ENCODE measurements around the gene SIK2.
"Not testable (repeated sequence)": the region's sequence is repeated elsewhere in the genome, so short reads cannot be mapped to it uniquely, and the experiment has no call there.

Gene SIK2

GRCh38 chr11:111698852-111699559 is 96.8 kb downstream of the SIK2 start:
- DNase-seq (ENCODE audit: low read depth): no peak

DNA sequence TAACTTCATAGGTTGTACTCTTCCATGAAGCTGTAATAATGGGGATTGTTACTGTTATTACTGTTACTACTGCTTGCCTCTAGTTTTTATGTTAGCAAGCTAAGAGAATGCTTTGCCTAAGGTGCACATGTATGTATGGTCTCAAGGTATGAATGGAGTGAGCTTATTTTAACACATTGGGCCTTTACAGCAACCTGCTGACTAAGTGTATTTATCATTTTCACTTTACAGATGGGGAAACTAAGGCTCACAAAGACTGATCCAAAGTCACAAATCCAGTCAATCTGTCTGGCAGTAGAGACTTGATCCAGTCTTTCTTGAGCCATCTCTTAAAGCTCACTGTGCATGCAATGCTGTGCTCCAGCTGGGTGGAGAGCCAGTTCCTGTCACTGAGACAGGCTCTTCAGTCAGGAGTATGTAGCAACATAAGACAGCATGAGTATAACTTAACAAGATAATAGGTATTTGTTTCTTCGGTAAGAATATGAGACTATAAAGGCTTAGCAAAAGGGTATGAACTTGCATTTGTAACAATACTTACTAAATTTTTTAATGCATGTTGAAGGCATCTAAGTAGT is 97.4 kb downstream of the SIK2 start:
- no peak for DNase-seq (ENCODE audit: low read depth)

GRCh38 chr11:111700162-111700561 is 97.9 kb downstream of the SIK2 start:
- no peak for DNase-seq (ENCODE audit: low read depth)

- DNase-seq (ENCODE audit: low read depth): no peak
These were observed 100.4 kb downstream of the SIK2 start for GRCh38 chr11:111702623-111703022.

DNA sequence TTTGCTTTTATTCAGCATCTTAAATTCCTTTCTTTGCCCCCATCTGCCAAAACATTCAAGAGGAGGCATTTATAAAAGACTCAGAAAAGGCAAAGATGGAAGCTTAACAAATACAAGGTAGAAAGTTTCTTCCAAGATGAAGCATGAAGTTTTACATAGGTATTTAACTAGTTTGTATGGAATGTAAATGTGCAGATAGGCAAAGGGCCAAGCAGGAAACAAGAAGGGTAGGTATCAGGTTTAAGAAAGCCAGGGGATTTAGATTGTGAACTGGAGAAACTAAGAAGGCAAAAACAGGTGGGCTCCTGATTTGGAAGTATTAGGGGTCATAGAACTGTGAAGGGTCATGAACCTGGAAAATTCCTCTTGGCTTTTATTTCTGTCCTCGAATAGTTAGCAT is 101.3 kb downstream of the SIK2 start:
- no peak for DNase-seq (ENCODE audit: low read depth)

DNA sequence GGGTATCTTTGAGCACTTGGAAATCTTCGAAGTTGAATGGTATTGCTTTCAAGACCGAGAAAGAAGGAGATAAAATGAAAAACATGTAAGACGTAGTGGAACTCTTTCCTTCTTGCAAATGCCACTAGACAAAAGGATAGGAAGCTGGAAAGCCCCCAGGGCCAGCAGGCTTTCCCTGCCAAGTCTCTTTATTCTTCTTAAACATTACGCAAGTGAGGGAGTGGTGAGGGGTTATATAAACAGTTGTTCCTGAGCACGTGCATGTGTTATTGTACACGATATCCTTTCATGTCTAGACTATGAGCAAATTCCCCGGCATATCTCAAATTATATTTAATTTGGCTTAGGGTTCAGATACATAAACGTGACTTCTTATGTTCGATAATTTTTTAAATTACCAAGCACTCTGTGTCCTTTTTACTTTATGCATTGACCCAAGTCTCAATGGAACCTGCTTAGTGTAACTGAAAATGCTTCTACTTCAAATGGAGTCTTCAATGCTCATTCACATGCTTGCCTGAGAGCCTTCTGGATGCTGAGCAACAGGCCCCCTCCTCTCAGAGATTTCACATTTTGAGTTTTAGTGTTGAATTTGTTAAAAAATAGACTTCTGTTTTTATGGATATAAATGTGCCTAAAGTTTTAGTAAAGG is 104.9 kb downstream of the SIK2 start:
- no peak for DNase-seq (ENCODE audit: low read depth)

GRCh38 chr11:111707691-111708067 is 105.4 kb downstream of the SIK2 start:
- no peak for DNase-seq (ENCODE audit: low read depth)

- DNase-seq (ENCODE audit: low read depth): no peak
These were observed 112.3 kb downstream of the SIK2 start for GRCh38 chr11:111714522-111714921.

GRCh38 chr11:111715142-111715816 is 113.0 kb downstream of the SIK2 start:
- DNase-seq (ENCODE audit: low read depth): no peak

- DNase-seq (ENCODE audit: low read depth): not testable (repeated sequence)
These were observed 115.4 kb downstream of the SIK2 start for GRCh38 chr11:111717660-111718059.

- DNase-seq (ENCODE audit: low read depth): no peak
These were observed 116.2 kb downstream of the SIK2 start for GRCh38 chr11:111718436-111718835.

DNA sequence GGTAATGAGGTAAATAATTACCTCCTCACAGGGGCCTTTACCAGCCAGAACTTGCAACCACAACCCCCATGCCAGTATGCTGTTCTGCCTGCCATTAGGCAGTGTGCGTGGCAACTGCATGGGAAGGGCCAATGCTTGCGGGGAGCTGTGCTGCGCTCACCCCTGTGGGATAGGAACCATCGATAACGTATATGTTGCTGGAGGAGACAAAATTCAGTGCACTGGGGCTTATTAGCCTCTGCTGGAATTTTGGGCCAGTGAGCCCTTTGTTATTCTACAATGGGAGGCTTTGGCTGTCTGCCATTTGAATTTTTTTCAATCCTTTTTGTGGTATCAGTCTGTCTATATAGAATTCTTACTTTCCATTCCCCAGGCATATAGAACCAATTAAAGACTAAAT is 116.6 kb downstream of the SIK2 start:
- DNase-seq (ENCODE audit: low read depth): no peak

DNA sequence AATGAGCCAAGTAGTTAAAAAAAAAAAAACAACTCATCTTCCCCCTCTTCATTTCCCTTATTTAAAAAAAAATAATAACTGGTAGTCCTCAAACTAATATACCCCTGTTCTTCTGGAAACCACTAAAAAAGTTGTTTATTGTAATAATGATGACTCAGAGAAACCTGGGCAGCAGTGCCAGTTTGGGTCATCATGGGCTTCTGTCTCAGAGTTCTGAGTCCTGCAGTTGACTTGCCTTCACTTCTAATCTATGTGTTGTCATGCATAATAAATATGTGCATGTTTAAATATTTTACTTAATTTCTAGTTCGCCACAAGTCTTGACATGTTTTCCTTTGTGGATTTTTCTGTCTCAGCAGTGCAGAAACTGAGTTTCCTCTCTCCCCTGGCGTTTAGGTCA is 117.1 kb downstream of the SIK2 start:
- no peak for DNase-seq (ENCODE audit: low read depth)

- no peak for DNase-seq (ENCODE audit: low read depth)
These were observed 118.7 kb downstream of the SIK2 start for GRCh38 chr11:111720801-111721494.

- DNase-seq (ENCODE audit: low read depth): no peak
These were observed 120.3 kb downstream of the SIK2 start for GRCh38 chr11:111722501-111722900.

GRCh38 chr11:111723595-111723994 is 121.3 kb downstream of the SIK2 start:
- DNase-seq (ENCODE audit: low read depth): no peak

DNA sequence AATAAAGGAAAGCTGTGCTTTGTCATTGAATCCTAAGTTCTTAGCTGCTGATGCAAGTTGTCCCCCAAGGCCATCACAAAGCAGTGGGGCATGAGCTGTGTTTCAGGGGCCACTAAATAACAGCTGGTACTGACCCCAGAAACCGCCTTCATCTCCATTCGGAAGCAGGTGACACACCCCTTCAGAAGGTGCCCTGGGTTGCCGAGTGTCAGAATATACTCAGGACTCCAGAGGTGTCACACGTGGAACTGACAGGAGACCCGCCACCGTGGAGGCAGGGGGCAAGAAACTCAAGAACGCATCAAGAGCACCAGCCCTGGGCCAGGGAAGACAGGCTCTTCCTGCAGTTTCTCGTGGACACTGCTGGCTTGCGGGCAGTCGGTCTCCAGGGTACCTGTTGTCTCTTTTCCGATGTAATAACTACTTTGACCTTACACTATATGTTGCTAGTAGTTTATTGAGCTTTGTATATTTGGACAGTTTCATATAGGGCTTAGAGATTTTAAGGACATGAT is 122.4 kb downstream of the SIK2 start:
- no peak for DNase-seq (ENCODE audit: low read depth)

GRCh38 chr11:111725621-111726020 is 123.4 kb downstream of the SIK2 start:
- no peak for DNase-seq (ENCODE audit: low read depth)

GRCh38 chr11:111726301-111726713 is 124.1 kb downstream of the SIK2 start:
- no peak for DNase-seq (ENCODE audit: low read depth)

DNA sequence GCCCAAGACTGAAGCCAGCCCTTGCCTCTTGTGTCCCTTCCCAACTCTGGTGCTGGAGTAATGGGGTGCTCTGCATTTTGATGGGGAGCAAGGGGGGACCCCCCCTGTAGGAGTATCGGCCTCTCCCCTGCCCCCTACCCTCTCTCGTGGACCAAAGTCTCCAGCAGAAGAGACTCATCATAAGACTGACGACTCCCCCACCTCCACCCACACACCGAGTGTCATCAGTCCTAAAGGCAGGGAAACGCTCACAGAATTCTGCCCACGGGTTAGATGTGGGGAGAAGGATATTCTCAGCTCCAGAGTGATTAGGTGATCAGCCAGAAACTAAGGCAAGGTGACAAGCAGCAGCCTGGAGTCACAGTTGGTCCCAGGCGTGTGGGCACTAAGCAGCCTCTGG is 125.2 kb downstream of the SIK2 start:
- no peak for DNase-seq (ENCODE audit: low read depth)

- DNase-seq (ENCODE audit: low read depth): no peak
These were observed 127.0 kb downstream of the SIK2 start for GRCh38 chr11:111729071-111729830.

All from HS-27A (cell line).